ENCODE results near the gene NOP14. TPM values are rescaled to one million over a fixed set of nuclear protein-coding genes. Genes with fewer than 3 reads are reported as not detected.

NOP14 gene
- total and polyA plus RNA-seq, 2 donors (not counting 3 experiments of a cell fraction or from before 2014, with no cell fraction given): 9.5 to 45.2 TPM

DNA sequence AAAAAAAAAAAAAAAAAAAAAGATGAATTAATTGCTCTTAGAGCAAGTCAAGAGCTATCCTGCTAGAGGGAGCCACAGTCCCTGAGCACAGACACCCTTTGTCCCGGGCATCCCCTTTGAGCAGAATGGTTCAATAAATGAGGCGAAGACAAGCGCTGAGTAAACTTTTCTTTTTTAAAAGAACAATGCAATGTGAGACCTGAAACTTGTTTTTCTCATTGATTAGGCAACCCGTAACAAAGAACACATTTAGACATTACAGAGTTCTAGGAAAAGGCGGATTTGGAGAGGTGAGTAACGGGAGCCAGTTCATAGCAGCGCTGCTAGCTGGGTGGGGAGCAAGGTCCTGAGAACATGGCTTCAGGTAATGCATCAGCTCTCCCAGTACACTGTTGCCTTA, 46.2 kb upstream of the NOP14 start:
- ChIA-PET CTCF (interaction anchor here (0.6 to 1.0 kb wide), 4 partner anchors 10 to 1313 kb away, joined by 3 to 4 read pairs (median 3); no protein-coding TSS in a partner anchor), POLR2A (interaction anchor here (0.7 kb wide), 1 partner anchor 1339 kb away, joined by 7 read pairs; no protein-coding TSS in a partner anchor)
- FAIRE-seq (no peak), DNase-seq (ENCODE audit: low read depth, low spot score) (no peak)
- Histone ChIP-seq H3K36me3 (ENCODE audit: control insufficient read depth in 2 of 2, extremely low read depth in 1 of 2, insufficient read depth in 2 of 2, low read length in 2 of 2) (no peaks in the 10 kb centered on the region), H3K9me1 (replicated peaks; ENCODE audit: control insufficient read depth, extremely low read depth, insufficient read depth, low read length) (no peaks in the 10 kb centered on the region), H3K9me3 (replicated peaks; ENCODE audit: control insufficient read depth, insufficient read depth, low read length) (no peaks in the 10 kb centered on the region), H3K27ac (ENCODE audit: insufficient read depth, low read depth, low read length) (no peak overlapping the region), H3K4me2 (ENCODE audit: insufficient read depth, low read length) (no peak overlapping the region), H3K4me3 (replicated peaks in 1 of 3; ENCODE audit: insufficient read depth in 1 of 3, low read depth in 1 of 3, low read length in 3 of 3) (no peak overlapping the region), H3K79me2 (ENCODE audit: control insufficient read depth, insufficient read depth, low read length) (no peaks in the 10 kb centered on the region), H4K20me1 (replicated peaks; ENCODE audit: control insufficient read depth, extremely low read depth, insufficient read depth, low read length) (no peaks in the 10 kb centered on the region), H3K27me3 (ENCODE audit: control insufficient read depth in 2 of 2, insufficient read depth in 2 of 2, low read length in 2 of 2) (no peaks in the 10 kb centered on the region), H3K9ac (replicated peaks; ENCODE audit: extremely low read depth, insufficient read depth, low read length) (no peak overlapping the region), H3K4me1 (ENCODE audit: control insufficient read depth, extremely low read depth, insufficient read depth, low read length) (no peaks in the 10 kb centered on the region), H2AFZ (ENCODE audit: low read depth, low read length) (no peak overlapping the region)
- TF ChIP-seq, protein P1, sequence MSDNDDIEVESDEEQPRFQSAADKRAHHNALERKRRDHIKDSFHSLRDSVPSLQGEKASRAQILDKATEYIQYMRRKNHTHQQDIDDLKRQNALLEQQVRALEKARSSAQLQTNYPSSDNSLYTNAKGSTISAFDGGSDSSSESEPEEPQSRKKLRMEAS (IDR thresholded peaks at IDR 0.05; ENCODE audit: insufficient read depth, insufficient read length): no peak
- no peak for TF ChIP-seq GATA2 (IDR thresholded peaks at IDR 0.05; ENCODE audit: insufficient read depth, insufficient read length, low read depth, low read length)
- BruUV-seq (replicated peaks): no TSS peak
- intact Hi-C loops (cut with micrococcal nuclease): no loop called here
- dilution Hi-C loops (cut with MboI; ENCODE audit: extremely low pct_ligation_motif_present, low sequenced_read_pairs): no loop called here

DNA sequence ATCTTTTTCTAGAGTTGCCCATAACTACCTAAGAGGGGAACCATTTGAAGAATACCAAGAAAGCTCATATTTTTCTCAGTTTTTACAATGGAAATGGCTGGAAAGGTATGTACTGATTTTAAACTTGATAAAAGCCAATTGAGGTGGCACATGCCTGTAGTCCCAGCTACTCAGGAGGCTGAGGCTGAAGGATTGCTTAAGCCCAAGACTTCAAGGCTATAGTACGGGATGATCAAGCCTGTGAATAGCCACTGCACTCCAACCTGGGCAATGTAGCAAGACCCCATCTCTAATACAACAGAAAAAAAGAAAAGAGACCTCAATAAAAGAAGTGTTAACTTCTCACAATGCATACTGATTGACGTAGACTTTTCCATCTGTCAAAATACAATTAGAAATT, 44.5 kb upstream of the NOP14 start:
- no peaks in the 10 kb centered on the region for H3K79me2 ChIP-seq (ENCODE audit: control insufficient read depth, insufficient read depth, low read length)
- no peak for TF ChIP-seq GATA2 (IDR thresholded peaks at IDR 0.05; ENCODE audit: insufficient read depth, insufficient read length, low read depth, low read length)
- no peak for TF ChIP-seq MYC (IDR thresholded peaks at IDR 0.05; ENCODE audit: low read depth, low read length)
- no peak for TF ChIP-seq EZH2 (IDR thresholded peaks at IDR 0.05; ENCODE audit: borderline replicate concordance, low read depth, low read length, severe bottlenecking)
- TF ChIP-seq POLR2AphosphoS5 (IDR thresholded peaks at IDR 0.05; ENCODE audit: insufficient read depth, low read depth, low read length): no peak
- no peak for TF ChIP-seq FOS (IDR thresholded peaks at IDR 0.05; ENCODE audit: borderline replicate concordance, insufficient read depth, low read length)
- TF ChIP-seq, protein P1 (IDR thresholded peaks at IDR 0.05; ENCODE audit: insufficient read depth, insufficient read length): no peak
- TF ChIP-seq JUN (IDR thresholded peaks at IDR 0.05; ENCODE audit: borderline replicate concordance, insufficient read depth, insufficient read length, low read depth): no peak
- TF ChIP-seq, protein P2, sequence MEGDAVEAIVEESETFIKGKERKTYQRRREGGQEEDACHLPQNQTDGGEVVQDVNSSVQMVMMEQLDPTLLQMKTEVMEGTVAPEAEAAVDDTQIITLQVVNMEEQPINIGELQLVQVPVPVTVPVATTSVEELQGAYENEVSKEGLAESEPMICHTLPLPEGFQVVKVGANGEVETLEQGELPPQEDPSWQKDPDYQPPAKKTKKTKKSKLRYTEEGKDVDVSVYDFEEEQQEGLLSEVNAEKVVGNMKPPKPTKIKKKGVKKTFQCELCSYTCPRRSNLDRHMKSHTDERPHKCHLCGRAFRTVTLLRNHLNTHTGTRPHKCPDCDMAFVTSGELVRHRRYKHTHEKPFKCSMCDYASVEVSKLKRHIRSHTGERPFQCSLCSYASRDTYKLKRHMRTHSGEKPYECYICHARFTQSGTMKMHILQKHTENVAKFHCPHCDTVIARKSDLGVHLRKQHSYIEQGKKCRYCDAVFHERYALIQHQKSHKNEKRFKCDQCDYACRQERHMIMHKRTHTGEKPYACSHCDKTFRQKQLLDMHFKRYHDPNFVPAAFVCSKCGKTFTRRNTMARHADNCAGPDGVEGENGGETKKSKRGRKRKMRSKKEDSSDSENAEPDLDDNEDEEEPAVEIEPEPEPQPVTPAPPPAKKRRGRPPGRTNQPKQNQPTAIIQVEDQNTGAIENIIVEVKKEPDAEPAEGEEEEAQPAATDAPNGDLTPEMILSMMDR (IDR thresholded peaks at IDR 0.05; ENCODE audit: extremely low read depth in 1 of 2, insufficient read depth in 1 of 2, low read depth in 1 of 2, low read length in 2 of 2): no peak
- TF ChIP-seq POLR2A (IDR thresholded peaks at IDR 0.05; ENCODE audit: low read depth, low read length): no peak
- H3K27me3 ChIP-seq (ENCODE audit: control insufficient read depth in 2 of 2, insufficient read depth in 2 of 2, low read length in 2 of 2): no peaks in the 10 kb centered on the region
- H3K4me1 ChIP-seq (ENCODE audit: control insufficient read depth, extremely low read depth, insufficient read depth, low read length): no peaks in the 10 kb centered on the region
- H3K9me1 ChIP-seq (replicated peaks; ENCODE audit: control insufficient read depth, extremely low read depth, insufficient read depth, low read length): no peaks in the 10 kb centered on the region
- H4K20me1 ChIP-seq (replicated peaks; ENCODE audit: control insufficient read depth, extremely low read depth, insufficient read depth, low read length): no peaks in the 10 kb centered on the region
- H3K9ac ChIP-seq (replicated peaks; ENCODE audit: extremely low read depth, insufficient read depth, low read length): no peak overlapping the region
- H3K27ac ChIP-seq (ENCODE audit: insufficient read depth, low read depth, low read length): no peak overlapping the region
- DNase-seq (ENCODE audit: low read depth, low spot score): no peak
- H3K4me2 ChIP-seq (ENCODE audit: insufficient read depth, low read length): no peak overlapping the region
- dilution Hi-C loops (cut with MboI; ENCODE audit: extremely low pct_ligation_motif_present, low sequenced_read_pairs): no loop called here
- no peak for FAIRE-seq
- no TSS peak for BruUV-seq (replicated peaks)
- no peaks in the 10 kb centered on the region for H3K36me3 ChIP-seq (ENCODE audit: control insufficient read depth in 2 of 2, extremely low read depth in 1 of 2, insufficient read depth in 2 of 2, low read length in 2 of 2)
- no peak overlapping the region for H2AFZ ChIP-seq (ENCODE audit: low read depth, low read length)
- no peaks in the 10 kb centered on the region for H3K9me3 ChIP-seq (replicated peaks; ENCODE audit: control insufficient read depth, insufficient read depth, low read length)
- intact Hi-C loops (cut with micrococcal nuclease): no loop called here
- ChIA-PET POLR2A (no interaction called here), CTCF (interaction anchor here (1.6 kb wide), 1 partner anchor 12 kb away, joined by 7 read pairs; no protein-coding TSS in a partner anchor)
- no peak overlapping the region for H3K4me3 ChIP-seq (replicated peaks in 1 of 3; ENCODE audit: insufficient read depth in 1 of 3, low read depth in 1 of 3, low read length in 3 of 3)

Measured in endothelial cell of umbilical vein (primary cell).